ENCODE measurements around the gene ZC2HC1C. TPM values are rescaled to one million over a fixed set of nuclear protein-coding genes. Genes with fewer than 3 reads are reported as not detected.

Gene ZC2HC1C
- total RNA-seq, 1 experiment from 2014 or later = 5.2 TPM

DNA sequence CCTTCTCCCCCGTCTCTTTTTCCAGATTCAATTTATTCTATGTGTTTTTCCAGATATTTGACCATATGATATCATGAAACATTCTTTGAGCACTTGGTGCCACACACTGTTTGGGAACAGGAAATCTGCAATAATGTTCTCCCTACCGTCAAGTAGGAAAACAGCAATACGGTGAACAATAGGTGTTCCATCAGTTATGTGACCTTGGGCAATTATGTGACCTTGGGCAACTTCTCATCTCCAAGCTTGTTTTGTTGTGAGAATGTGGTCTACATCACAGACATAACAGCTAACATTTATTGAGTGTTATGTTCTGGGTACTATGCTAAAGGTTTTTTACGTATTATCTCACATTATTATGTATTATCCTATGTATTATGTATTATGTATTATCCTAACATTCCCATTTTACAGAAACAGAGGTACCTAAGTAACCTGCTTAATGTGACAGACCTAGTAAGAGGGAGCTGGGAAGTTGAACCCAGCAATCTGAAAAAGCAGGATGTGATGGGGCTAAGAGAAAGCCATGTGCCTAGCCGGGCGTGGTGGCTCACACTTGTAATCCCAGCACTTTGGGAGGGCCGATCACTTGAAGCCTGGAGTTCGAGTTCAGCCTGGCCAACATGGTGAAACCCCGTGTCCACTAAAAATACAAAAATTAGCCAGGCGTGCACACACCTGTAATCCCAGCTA is 58.6 kb downstream of the ZC2HC1C start:
- POLR2A ChIA-PET = interaction anchor here (1.1 kb wide), 1 partner anchor 155 kb away, joined by 3 read pairs; no protein-coding TSS in a partner anchor
- peaks cover 11% of the 10 kb centered on the region; the same call in 1 of the 2 replicates for H3K36me3 ChIP-seq (ENCODE audit: control insufficient read depth, insufficient read depth, low read length)
- no peaks in the 10 kb centered on the region for H3K27me3 ChIP-seq (ENCODE audit: control insufficient read depth, insufficient read depth, low read length)
- no peak for ATAC-seq
- H3K4me1 ChIP-seq (ENCODE audit: control insufficient read depth, insufficient read depth, low read length) = peaks cover 22% of the 10 kb centered on the region; the same call in 1 of the 2 replicates
- no peak overlapping the region for H3K27ac ChIP-seq (ENCODE audit: low read length)
- BruUV-seq (replicated peaks) = no TSS peak
- no peak for TF ChIP-seq POLR2AphosphoS5 (IDR thresholded peaks at IDR 0.05; ENCODE audit: low read depth, low read length)
- TF ChIP-seq SIN3A (IDR thresholded peaks at IDR 0.05; ENCODE audit: borderline replicate concordance, insufficient read depth, low read depth, low read length) = no peak
- TF ChIP-seq, protein P1, sequence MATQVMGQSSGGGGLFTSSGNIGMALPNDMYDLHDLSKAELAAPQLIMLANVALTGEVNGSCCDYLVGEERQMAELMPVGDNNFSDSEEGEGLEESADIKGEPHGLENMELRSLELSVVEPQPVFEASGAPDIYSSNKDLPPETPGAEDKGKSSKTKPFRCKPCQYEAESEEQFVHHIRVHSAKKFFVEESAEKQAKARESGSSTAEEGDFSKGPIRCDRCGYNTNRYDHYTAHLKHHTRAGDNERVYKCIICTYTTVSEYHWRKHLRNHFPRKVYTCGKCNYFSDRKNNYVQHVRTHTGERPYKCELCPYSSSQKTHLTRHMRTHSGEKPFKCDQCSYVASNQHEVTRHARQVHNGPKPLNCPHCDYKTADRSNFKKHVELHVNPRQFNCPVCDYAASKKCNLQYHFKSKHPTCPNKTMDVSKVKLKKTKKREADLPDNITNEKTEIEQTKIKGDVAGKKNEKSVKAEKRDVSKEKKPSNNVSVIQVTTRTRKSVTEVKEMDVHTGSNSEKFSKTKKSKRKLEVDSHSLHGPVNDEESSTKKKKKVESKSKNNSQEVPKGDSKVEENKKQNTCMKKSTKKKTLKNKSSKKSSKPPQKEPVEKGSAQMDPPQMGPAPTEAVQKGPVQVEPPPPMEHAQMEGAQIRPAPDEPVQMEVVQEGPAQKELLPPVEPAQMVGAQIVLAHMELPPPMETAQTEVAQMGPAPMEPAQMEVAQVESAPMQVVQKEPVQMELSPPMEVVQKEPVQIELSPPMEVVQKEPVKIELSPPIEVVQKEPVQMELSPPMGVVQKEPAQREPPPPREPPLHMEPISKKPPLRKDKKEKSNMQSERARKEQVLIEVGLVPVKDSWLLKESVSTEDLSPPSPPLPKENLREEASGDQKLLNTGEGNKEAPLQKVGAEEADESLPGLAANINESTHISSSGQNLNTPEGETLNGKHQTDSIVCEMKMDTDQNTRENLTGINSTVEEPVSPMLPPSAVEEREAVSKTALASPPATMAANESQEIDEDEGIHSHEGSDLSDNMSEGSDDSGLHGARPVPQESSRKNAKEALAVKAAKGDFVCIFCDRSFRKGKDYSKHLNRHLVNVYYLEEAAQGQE (IDR thresholded peaks at IDR 0.05; ENCODE audit: insufficient read depth in 1 of 2, low read depth in 2 of 2, low read length in 1 of 2) = no peak
- TF ChIP-seq, protein P2, sequence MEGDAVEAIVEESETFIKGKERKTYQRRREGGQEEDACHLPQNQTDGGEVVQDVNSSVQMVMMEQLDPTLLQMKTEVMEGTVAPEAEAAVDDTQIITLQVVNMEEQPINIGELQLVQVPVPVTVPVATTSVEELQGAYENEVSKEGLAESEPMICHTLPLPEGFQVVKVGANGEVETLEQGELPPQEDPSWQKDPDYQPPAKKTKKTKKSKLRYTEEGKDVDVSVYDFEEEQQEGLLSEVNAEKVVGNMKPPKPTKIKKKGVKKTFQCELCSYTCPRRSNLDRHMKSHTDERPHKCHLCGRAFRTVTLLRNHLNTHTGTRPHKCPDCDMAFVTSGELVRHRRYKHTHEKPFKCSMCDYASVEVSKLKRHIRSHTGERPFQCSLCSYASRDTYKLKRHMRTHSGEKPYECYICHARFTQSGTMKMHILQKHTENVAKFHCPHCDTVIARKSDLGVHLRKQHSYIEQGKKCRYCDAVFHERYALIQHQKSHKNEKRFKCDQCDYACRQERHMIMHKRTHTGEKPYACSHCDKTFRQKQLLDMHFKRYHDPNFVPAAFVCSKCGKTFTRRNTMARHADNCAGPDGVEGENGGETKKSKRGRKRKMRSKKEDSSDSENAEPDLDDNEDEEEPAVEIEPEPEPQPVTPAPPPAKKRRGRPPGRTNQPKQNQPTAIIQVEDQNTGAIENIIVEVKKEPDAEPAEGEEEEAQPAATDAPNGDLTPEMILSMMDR (IDR thresholded peaks at IDR 0.05) = no peak
- no peak for TF ChIP-seq TCF7L2 (IDR thresholded peaks at IDR 0.05; ENCODE audit: low read depth, low read length)
- no peak for DNase-seq (ENCODE audit: low read depth, low spot score)
- H3K9me3 ChIP-seq (ENCODE audit: control insufficient read depth, insufficient read depth, low read depth, low read length) = no peaks in the 10 kb centered on the region
- CTCF ChIA-PET = no interaction called here
- intact Hi-C loops (cut with micrococcal nuclease; ENCODE audit: unreplicated experiment) = no loop called here
- H3K4me3 ChIP-seq (ENCODE audit: low read depth in 2 of 2, low read length in 2 of 2) = peak overlapping the region in 1 of 2 experiments; percentile 67; a peak in 2 of 4 replicates
- in situ Hi-C loops (cut with HindIII; ENCODE audit: low pct_unique_long_range_greater_than_20kb, low sequenced_read_pairs) = no loop called here

DNA sequence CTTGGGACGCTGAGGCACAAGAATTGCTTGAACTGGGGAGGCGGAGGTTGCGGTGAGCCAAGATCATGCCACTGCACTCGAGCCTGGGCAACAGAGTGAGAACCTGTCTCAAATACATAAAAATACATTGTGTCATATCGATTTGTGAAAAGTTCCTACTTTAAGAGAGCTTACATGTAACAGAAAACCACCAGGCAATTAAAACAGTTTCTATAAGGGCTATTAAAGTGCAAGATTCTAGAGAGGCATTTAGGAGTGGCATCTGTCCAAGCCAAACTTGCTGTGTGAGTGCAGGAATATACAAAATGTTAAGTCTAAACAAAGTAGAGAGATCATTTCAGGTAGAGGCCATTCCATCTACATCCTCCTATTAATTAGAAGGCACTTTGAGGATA is 59.2 kb downstream of the ZC2HC1C start:
- intact Hi-C loops (cut with micrococcal nuclease; ENCODE audit: unreplicated experiment) = no loop called here

More for the DNA sequence above, 59.2 kb downstream of the ZC2HC1C start:
- BruUV-seq (replicated peaks) = no TSS peak
- ChIA-PET POLR2A (interaction anchor here (1.1 kb wide), 1 partner anchor 155 kb away, joined by 3 read pairs; no protein-coding TSS in a partner anchor), CTCF (interaction anchor here (0.6 kb wide), 1 partner anchor 174 kb away, joined by 8 read pairs; no protein-coding TSS in a partner anchor)
- Histone ChIP-seq H3K27ac (ENCODE audit: low read length) (no peak overlapping the region), H3K9me3 (ENCODE audit: control insufficient read depth, insufficient read depth, low read depth, low read length) (no peaks in the 10 kb centered on the region), H3K36me3 (ENCODE audit: control insufficient read depth, insufficient read depth, low read length) (peaks cover 11% of the 10 kb centered on the region; the same call in 1 of the 2 replicates), H3K4me3 (ENCODE audit: low read depth in 2 of 2, low read length in 2 of 2) (no peak overlapping the region), H3K27me3 (ENCODE audit: control insufficient read depth, insufficient read depth, low read length) (no peaks in the 10 kb centered on the region), H3K4me1 (ENCODE audit: control insufficient read depth, insufficient read depth, low read length) (peaks cover 22% of the 10 kb centered on the region; the same call in 1 of the 2 replicates)
- TF ChIP-seq, protein P2 (IDR thresholded peaks at IDR 0.05) = no peak
- no peak for TF ChIP-seq SIN3A (IDR thresholded peaks at IDR 0.05; ENCODE audit: borderline replicate concordance, insufficient read depth, low read depth, low read length)
- no peak for TF ChIP-seq TCF7L2 (IDR thresholded peaks at IDR 0.05; ENCODE audit: low read depth, low read length)
- TF ChIP-seq POLR2AphosphoS5 (IDR thresholded peaks at IDR 0.05; ENCODE audit: low read depth, low read length) = no peak
- TF ChIP-seq, protein P1 (IDR thresholded peaks at IDR 0.05; ENCODE audit: insufficient read depth in 1 of 2, low read depth in 2 of 2, low read length in 1 of 2) = no peak
- ATAC-seq = no peak
- in situ Hi-C loops (cut with HindIII; ENCODE audit: low pct_unique_long_range_greater_than_20kb, low sequenced_read_pairs) = no loop called here
- DNase-seq (ENCODE audit: low read depth, low spot score) = no peak

Data from Panc1 (cell line).